GM21786 (cell line): ENCODE results near the gene ENAH.

Experiments
- ATAC-seq: cut with Tn5 transposase; IDR thresholded peaks from one replicate; pipeline ENCODE4 v1.9.1; 2021; ENCODE audit not compliant: unreplicated experiment

The ENAH gene

DNA sequence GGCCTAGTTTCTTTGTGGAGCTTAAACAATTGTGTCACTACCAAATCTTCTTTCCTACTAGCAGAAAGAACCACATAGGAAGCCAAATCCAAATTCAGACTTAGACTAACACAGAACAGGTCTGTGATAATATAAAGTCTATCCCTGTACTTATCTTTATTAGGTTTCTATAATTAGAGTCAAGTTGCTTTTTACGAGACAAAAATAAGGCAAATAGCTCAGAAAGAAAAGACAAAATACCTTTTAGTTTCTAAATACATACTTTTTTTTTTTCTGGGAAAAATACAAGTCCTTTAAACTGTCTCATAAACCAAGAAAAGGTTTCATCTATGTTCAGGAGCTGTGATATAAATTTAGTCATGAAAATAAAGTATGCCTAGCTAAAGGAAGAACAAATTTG, 146.2 kb downstream of the ENAH start:
- ATAC-seq, result no peak

DNA sequence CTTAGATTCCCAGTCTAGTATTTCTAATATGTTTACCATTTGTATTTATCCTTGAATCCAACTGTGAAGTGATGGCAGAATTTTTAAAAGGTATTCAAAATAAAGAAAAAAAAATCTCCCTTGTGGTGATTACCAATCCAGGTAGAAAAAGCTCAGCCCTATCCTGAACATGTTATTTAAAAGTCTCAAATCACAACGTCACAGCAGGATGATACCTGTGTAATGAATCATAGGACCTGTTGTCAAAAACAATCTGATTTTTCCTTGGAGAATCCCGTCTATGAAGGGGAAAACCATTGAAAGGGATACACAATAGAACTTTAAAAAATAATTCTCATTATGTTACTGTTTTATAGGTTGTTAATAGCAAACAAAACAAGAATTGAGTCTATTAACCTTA, 148.1 kb downstream of the ENAH start:
- no peak for ATAC-seq

- no peak for ATAC-seq
These were observed 152.2 kb downstream of the ENAH start for GRCh38 chr1:225500624-225501192.

GRCh38 chr1:225498549-225499136, 154.3 kb downstream of the ENAH start:
- no peak for ATAC-seq

GRCh38 chr1:225494789-225495359, 158.0 kb downstream of the ENAH start:
- no peak for ATAC-seq

GRCh38 chr1:225493591-225494246, 159.2 kb downstream of the ENAH start:
- ATAC-seq, result no peak

- no peak for ATAC-seq
These were observed 164.2 kb downstream of the ENAH start for GRCh38 chr1:225488676-225489075.

GRCh38 chr1:225486856-225487255, 166.1 kb downstream of the ENAH start:
- no peak for ATAC-seq

DNA sequence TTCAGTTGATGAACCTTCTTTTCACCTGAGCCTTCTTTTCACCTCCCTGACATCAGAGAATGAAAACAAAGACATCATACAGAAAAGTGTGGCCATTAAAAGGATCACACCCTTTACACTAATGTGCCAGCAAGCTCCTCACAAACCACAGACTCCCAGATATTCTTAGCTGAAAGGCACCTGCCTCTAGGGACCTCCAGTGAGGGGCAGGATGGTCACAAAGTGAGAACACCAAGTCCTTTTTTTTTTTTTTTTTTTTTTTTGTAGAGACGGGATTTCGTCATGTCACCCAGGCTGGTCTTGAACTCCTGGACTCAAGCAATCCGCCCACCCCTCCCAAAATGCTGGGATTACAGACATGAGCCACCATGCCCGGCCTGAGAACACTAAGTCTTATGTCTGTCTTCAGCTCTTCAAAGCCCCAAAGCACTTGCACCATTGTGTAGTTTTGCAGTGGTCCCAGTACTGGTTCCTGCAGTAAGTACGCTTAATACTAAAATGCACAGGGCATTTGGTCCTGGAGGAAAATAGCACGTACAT, 166.9 kb downstream of the ENAH start:
- ATAC-seq, result no peak

DNA sequence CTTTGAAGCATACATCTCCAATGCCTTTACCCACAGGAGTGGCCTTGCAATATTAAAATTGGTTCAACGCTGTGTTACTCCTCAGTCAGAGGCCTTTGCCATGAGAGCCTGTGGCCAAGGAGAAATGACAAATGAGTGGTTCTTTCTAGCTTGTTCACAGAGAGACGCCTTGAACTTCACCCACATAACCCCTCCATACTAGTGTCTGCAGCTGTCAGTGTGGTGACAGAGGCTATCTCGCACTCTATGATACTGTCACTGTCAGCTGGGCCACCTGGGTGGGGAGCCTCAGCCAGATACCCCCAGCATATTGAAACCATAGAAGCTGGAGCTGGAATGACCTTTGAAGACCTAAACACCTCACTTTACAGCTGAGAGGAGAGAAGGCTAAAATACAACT, 167.7 kb downstream of the ENAH start:
- no peak for ATAC-seq

DNA sequence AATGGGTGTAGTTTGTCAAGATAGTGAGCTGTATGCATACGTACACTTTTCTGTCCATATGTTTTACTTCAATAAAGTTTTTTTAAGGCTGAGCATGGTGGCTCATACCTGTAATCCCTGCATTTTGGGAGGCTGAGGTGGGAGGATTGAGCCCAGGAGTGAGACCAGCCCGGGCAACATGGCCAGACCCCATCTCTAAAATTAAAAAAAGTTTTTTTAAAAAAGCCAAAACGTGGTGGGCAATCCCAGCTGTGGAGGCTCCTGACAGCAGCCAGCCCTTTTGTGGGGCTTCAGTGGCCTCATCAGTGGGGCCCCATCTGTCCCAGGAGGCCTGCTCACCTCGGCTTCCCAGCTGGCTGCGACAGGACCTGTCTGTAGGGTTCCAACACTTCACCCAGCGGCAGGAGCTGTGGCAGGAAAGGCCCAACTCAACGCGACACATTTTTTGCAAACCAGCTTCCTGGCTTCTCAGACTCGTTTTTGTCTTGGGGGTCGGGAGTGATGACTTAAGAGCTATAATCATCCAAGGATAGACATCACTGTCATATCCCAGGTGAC, 168.2 kb downstream of the ENAH start:
- no peak for ATAC-seq

GRCh38 chr1:225483818-225484656, 168.9 kb downstream of the ENAH start:
- no peak for ATAC-seq

DNA sequence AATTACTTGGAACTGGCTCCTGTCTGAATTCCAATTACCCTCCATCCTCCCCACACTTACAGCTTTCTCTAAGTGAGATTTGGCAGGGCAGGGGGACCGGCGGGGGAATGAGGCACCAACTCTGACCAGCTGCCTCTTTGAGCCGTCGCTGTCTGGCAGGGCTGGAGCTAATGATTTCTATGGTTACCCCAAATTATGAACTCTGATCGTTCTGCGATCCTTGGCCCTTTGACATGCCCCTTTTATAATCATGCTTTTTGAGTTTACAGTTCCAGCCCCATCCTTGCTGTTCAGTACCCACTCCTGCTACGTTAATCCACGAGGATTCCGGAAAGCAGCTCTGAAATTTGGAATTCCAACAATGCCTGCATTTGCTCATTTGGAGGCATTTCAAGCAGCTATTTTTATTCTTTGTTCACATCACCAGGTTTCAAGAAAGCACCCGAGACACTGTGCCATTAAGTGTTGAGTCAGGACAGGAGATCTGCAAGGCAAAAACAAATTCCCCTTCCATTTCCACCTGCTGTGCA, 170.4 kb downstream of the ENAH start:
- no peak for ATAC-seq

DNA sequence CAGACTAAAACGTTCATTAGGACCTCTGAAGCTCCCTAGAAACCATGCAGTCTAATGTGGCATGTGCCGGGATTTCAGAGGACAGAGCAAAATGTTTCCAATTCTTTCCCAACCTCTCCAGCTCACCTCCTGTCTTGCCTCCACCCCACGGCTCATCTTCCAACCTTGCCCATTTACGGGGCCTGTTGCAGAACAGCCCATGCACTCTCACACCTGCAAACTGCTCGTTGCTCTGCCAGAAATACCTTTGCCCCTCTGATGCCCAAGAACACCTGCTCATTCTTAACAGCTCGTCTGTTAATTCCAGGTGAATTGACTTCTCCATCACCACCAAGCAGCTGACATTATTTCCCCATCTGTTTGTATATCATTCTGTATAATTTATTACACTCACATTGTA, 171.2 kb downstream of the ENAH start:
- no peak for ATAC-seq

- ATAC-seq, result peak; percentile 81
These were observed 172.0 kb downstream of the ENAH start for GRCh38 chr1:225480825-225481434.

DNA sequence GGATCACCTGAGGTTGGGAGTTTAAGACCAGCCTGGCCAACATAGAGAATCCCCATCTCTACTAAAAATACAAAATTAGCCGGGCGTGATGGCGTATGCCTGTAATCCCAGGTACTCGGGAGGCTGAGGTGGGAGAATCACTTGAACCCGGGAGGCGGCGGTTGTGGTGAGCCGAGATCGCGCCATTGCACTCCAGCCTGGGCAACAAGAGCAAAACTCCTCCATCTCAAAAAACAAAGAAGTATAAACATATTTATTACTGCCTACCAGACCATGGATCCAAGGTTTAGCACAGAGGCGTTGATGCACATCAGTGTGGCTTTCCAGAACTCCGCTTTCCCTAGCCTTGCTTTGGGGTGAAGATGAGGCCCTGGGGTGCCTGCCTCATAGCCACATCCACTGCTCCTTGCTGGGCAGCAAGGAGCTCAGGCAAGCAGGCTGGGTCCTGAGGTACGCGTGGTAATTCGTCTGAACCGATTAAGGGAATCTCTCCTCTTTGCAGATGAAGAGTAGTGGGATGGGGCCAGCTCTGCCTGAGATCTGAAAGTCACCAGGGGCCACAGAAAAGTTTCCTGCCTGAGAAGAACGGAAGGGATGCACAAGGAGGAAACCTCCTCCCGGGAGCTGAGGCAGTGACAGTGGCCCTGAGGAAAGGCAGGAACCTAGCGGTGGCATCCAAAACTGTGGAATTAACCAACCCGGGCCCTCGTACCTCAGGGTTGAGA, 172.8 kb downstream of the ENAH start:
- ATAC-seq, result no peak

DNA sequence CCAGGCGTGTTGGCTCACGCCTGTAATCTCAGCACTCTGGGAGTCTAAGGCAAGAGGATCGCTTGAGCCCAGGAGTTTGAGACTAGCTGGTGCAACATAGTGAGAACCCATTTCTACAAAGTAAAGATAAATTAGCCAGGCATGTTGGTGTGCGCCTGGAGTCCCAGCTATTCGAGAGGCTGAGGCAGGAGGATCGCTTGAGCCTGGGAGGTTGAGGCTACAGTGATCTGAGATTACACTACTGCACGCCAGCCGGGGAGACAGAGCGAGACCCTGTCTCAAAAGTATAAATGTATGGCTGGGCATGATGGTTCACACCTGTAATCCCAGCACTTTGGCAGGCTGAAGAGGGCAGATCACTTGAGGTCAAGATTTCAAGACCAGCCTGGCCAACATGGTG, 173.6 kb downstream of the ENAH start:
- ATAC-seq, result no peak

DNA sequence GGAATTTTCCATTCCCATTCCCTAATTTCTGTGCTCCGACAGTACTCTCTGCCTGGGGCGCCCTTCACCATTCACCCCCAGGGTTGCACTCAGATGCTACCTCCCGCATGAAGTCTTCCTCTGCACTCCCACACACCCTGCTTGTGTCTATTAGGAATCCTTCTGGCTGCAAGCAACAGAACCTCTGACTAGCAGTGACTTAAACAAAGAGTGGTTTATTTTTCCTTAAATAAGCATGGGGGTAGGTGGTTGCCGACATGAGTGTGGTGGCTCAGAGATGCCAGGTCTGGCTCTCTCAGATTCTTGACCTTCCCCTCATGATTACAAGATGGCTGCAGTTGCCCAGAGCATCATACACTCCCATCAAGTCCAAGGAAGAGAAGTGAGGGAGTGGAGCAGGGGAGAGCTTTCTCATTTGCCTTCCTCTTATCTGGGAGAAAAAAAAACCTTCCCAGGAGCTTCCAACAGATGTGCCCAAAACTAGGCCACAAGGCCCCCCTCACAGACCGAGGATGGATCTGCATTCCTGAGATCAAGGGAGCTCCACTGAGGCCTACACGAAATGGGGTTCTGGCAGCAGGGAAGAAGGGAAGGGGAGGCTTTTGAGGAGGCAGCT, 175.5 kb downstream of the ENAH start:
- ATAC-seq, result no peak

GRCh38 chr1:225476538-225476988, 176.4 kb downstream of the ENAH start:
- no peak for ATAC-seq
